ENCODE measurements around the gene CUX1.

DNA sequence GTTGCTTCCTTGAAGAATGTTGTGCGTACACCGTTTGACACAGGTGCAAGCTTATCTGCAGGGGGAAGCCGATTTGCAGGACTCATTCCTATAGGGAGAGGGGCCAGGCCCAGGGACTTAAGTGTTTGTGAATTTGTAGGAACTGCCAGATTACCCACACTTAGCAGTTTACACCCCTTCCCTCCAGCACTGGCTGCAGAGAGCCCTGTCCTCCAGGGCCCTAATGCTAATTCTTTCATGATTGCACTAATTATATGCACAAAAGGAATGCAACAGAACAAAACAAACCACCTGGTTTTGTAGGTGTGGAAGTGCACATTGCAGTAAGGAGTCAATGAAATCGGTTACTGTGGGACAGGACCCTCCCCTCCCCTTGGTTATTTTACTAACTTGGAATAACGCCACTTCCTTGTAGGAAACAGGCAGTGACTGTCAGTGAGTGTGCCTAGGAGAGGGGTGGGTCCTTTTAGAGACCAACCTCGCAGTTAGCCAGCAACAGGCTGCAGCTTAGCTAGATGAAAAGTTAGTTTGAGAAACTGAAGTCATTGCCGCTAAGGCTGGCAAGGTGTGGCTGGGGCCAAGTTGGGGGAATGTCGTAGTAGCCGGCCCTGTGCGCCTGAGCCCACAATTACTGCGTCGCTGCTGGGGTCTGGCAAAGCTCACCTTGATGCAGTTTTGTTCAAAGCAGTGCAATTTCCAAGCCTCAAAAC, 60.6 kb downstream of the CUX1 start:
- TF ChIP-seq TAF1 (IDR thresholded peaks at IDR 0.05; ENCODE audit: low read depth) (no peak), EP300 (IDR thresholded peaks at IDR 0.05; ENCODE audit: borderline replicate concordance) (no peak), YY1 (IDR thresholded peaks at IDR 0.05; ENCODE audit: low read depth) (no peak), CEBPB (IDR thresholded peaks at IDR 0.05) (no peak), EGR1 (IDR thresholded peaks at IDR 0.05) (no peak)
- TF ChIP-seq, protein P1, sequence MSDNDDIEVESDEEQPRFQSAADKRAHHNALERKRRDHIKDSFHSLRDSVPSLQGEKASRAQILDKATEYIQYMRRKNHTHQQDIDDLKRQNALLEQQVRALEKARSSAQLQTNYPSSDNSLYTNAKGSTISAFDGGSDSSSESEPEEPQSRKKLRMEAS (IDR thresholded peaks at IDR 0.05) = no peak
- TF ChIP-seq, protein P2, sequence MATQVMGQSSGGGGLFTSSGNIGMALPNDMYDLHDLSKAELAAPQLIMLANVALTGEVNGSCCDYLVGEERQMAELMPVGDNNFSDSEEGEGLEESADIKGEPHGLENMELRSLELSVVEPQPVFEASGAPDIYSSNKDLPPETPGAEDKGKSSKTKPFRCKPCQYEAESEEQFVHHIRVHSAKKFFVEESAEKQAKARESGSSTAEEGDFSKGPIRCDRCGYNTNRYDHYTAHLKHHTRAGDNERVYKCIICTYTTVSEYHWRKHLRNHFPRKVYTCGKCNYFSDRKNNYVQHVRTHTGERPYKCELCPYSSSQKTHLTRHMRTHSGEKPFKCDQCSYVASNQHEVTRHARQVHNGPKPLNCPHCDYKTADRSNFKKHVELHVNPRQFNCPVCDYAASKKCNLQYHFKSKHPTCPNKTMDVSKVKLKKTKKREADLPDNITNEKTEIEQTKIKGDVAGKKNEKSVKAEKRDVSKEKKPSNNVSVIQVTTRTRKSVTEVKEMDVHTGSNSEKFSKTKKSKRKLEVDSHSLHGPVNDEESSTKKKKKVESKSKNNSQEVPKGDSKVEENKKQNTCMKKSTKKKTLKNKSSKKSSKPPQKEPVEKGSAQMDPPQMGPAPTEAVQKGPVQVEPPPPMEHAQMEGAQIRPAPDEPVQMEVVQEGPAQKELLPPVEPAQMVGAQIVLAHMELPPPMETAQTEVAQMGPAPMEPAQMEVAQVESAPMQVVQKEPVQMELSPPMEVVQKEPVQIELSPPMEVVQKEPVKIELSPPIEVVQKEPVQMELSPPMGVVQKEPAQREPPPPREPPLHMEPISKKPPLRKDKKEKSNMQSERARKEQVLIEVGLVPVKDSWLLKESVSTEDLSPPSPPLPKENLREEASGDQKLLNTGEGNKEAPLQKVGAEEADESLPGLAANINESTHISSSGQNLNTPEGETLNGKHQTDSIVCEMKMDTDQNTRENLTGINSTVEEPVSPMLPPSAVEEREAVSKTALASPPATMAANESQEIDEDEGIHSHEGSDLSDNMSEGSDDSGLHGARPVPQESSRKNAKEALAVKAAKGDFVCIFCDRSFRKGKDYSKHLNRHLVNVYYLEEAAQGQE (IDR thresholded peaks at IDR 0.05; ENCODE audit: low read depth) = no peak
